GM12878 (cell line): Measurements from ENCODE around the gene MYO15B. TPM values are rescaled to one million over a fixed set of nuclear protein-coding genes. Genes with fewer than 3 reads are reported as not detected.
A peak's percentile ranks its signal among the peaks of the same experiment; 100 is the strongest.

Source experiments
- ATAC-seq: fragments of 200-7000 bp; cut with Tn5 transposase; 3 replicates; pipeline ENCODE4 v1.9.1; 2020; ENCODE audit warnings: mild to moderate bottlenecking, moderate library complexity
- BruUV-seq: library from RNA; stranded (reverse); fragments of 400-500 nt; replicated peaks from 2 replicates; lab custom pipeline; 2021; lab: Mats Ljungman, UMichigan
- CTCF ChIA-PET: fragments of 300-600 bp; sonication (Branson Sonifier 250); formaldehyde crosslinking; extraction: SDS; loops from one replicate; lab custom pipeline; 2021; ENCODE audit warnings: inconsistent platforms; lab: Yijun Ruan, JAX
- POLR2A ChIA-PET: fragments of 350-600 bp; formaldehyde crosslinking; extraction: SDS; loops from one replicate; lab custom pipeline; 2021; ENCODE audit warnings: inconsistent platforms; lab: Charles Lee
- RAD21 ChIA-PET: fragments of 300-600 bp; sonication (Branson Sonifier 250); formaldehyde crosslinking; loops from one replicate; lab custom pipeline; 2023; ENCODE audit warnings: antibody characterized with exemption; ENCODE audit not compliant: unreplicated experiment; lab: Charles Lee
- SMC1A ChIA-PET: fragments of 300-600 bp; sonication (Branson Sonifier 250); formaldehyde crosslinking; loops from one replicate; lab custom pipeline; 2023; ENCODE audit not compliant: unreplicated experiment, uncharacterized antibody; lab: Charles Lee
- DNase-seq: peaks from one replicate; pipeline ENCODE4 v3.0.0-alpha.2; 2011; ENCODE audit warnings: low read depth, low spot score
- FAIRE-seq: peaks from 3 replicates; lab custom pipeline; 2011; peaks lifted over from hg19 to GRCh38; lab: Jason Lieb, UNC
- H2AFZ ChIP-seq: 2 replicates; pipeline ENCODE4 v1.6.0; 2011; ENCODE audit warnings: low read depth, low read length, control low read depth; ENCODE audit not compliant: control insufficient read depth
- H3K27ac ChIP-seq: 2 replicates; pipeline ENCODE4 v1.5.1; 2011; ENCODE audit warnings: control low read depth; ENCODE audit not compliant: control insufficient read depth, insufficient read depth
- H3K27me3 ChIP-seq, 2 experiments: replicated peaks in 1 of 2; 2 replicates each; pipeline versions ENCODE4 v1.6.0 to v1.6.1; 2011; ENCODE audit warnings: low read length in 1 of 2; ENCODE audit not compliant: control insufficient read depth in 2 of 2, insufficient read depth in 2 of 2
- H3K36me3 ChIP-seq, 2 experiments: 2 replicates each; pipeline ENCODE4 v1.5.1; 2011; ENCODE audit warnings: low read length in 1 of 2; ENCODE audit not compliant: control insufficient read depth in 2 of 2, insufficient read depth in 2 of 2
- H3K4me1 ChIP-seq: 2 replicates; pipeline ENCODE4 v1.6.1; 2011; ENCODE audit warnings: mild to moderate bottlenecking, low read length, moderate library complexity, mixed read lengths; ENCODE audit not compliant: control insufficient read depth, insufficient read depth
- H3K4me2 ChIP-seq: 2 replicates; pipeline ENCODE4 v1.6.0; 2011; ENCODE audit warnings: control low read depth; ENCODE audit not compliant: control insufficient read depth, insufficient read depth
- H3K4me3 ChIP-seq: fragments of 200-600 bp; sonication (generic); 2 replicates; pipeline ENCODE4 v1.5.1; 2016
- H3K79me2 ChIP-seq: 2 replicates; pipeline ENCODE4 v1.6.0; 2011; ENCODE audit warnings: low read length; ENCODE audit not compliant: control insufficient read depth, insufficient read depth
- H3K9ac ChIP-seq: 2 replicates; pipeline ENCODE4 v1.8.0; 2011; ENCODE audit warnings: low read length, control low read depth, mixed read lengths; ENCODE audit not compliant: control insufficient read depth, insufficient read depth
- H3K9me3 ChIP-seq: replicated peaks from 3 replicates; pipeline ENCODE4 v1.5.1; 2011; ENCODE audit warnings: mild to moderate bottlenecking, low read length; ENCODE audit not compliant: control insufficient read depth, insufficient read depth
- H4K20me1 ChIP-seq: 2 replicates; pipeline ENCODE4 v1.6.0; 2011; ENCODE audit not compliant: control insufficient read depth, insufficient read depth
- GATAD2B ChIP-seq: fragments of 450-650 bp; conservative IDR thresholded peaks from 2 replicates; pipeline ENCODE4 v1.6.1; 2017; ENCODE audit warnings: low read depth, mild to moderate bottlenecking, moderate library complexity
- IKZF1 ChIP-seq: fragments of 450-650 bp; conservative IDR thresholded peaks from 2 replicates; pipeline ENCODE4 v1.6.1; 2017; ENCODE audit warnings: antibody characterized with exemption, mild to moderate bottlenecking
- POLR2A ChIP-seq: IDR thresholded peaks from 2 replicates; pipeline ENCODE4 v1.6.1; 2011; ENCODE audit warnings: low read depth, mild to moderate bottlenecking, low read length
- WGBS: methylation state at CpG from one replicate; pipeline ENCODE4 v1.1.6; 2016; ENCODE audit warnings: low lambda C conversion rate; ENCODE audit not compliant: insufficient replicate concordance, insufficient coverage; ENCODE audit errors: missing lambda C conversion rate; 5-methylcytosine and 5-hydroxymethylcytosine counted together
- in situ Hi-C: fragments of 300-500 bp; cut with MboI; formaldehyde crosslinking; loops from 9 replicates; pipeline ENCODE4 v1.14.3; 2018; ENCODE audit warnings: mixed read lengths
- intact Hi-C: fragments of 100-400 bp; cut with micrococcal nuclease; formaldehyde crosslinking; loops from one replicate; pipeline ENCODE4 v1.14.2; 2022; ENCODE audit not compliant: unreplicated experiment
- polyA plus RNA-seq, 11 experiments: library from polyadenylated mRNA; depleted of rRNA in 4 of 11; unstranded in 6 of 11; stranded (reverse) in 5 of 11; fragments of >200 nt; fragmentation: Nextera tagmentation in 4 of 11; fragmentation: Illumina TruSeq in 1 of 11; extraction: Ambion mirVana in 4 of 11; extraction: Trizol in 1 of 11; gene quantifications; 1 replicate in 1 of 11; 2 replicates in 10 of 11; pipeline versions ENCODE4 v1.2.1 to v1.2.3, GENCODE V29; 2011 to 2016; ENCODE audit warnings: inconsistent platforms in 2 of 11, missing spikeins in 2 of 11, low read depth in 1 of 11
- total RNA-seq, 4 experiments: library from RNA; depleted of rRNA in 3 of 4; stranded (reverse); fragments of >200 nt in 3 of 4; fragmentation: Illumina TruSeq in 1 of 4; extraction: Trizol in 1 of 4; gene quantifications; 2 replicates each; pipeline versions ENCODE4 v1.2.1 to v1.2.3, GENCODE V29; 2013 to 2021
- TF ChIP-seq, protein P1 (sequence below), 3 experiments: IDR thresholded peaks in 2 of 3; conservative IDR thresholded peaks in 1 of 3; 2 replicates each; pipeline ENCODE4 v1.5.1; 2011; ENCODE audit warnings: low read depth in 3 of 3, low read length in 3 of 3, mild to moderate bottlenecking in 3 of 3, control low read depth in 2 of 3, moderate library complexity in 2 of 3, inconsistent platforms in 1 of 3, mixed read lengths in 1 of 3; ENCODE audit not compliant: control insufficient read depth in 2 of 3, insufficient read depth in 1 of 3; ENCODE audit errors: extremely low read depth in 1 of 3

MYO15B gene
- total and polyA plus RNA-seq, 10 of the 15 experiments (the other 5 are each of a cell fraction or from before 2014, with no cell fraction given) = 0.67 to 15.4 (median 2.3) TPM; not detected in 1

DNA sequence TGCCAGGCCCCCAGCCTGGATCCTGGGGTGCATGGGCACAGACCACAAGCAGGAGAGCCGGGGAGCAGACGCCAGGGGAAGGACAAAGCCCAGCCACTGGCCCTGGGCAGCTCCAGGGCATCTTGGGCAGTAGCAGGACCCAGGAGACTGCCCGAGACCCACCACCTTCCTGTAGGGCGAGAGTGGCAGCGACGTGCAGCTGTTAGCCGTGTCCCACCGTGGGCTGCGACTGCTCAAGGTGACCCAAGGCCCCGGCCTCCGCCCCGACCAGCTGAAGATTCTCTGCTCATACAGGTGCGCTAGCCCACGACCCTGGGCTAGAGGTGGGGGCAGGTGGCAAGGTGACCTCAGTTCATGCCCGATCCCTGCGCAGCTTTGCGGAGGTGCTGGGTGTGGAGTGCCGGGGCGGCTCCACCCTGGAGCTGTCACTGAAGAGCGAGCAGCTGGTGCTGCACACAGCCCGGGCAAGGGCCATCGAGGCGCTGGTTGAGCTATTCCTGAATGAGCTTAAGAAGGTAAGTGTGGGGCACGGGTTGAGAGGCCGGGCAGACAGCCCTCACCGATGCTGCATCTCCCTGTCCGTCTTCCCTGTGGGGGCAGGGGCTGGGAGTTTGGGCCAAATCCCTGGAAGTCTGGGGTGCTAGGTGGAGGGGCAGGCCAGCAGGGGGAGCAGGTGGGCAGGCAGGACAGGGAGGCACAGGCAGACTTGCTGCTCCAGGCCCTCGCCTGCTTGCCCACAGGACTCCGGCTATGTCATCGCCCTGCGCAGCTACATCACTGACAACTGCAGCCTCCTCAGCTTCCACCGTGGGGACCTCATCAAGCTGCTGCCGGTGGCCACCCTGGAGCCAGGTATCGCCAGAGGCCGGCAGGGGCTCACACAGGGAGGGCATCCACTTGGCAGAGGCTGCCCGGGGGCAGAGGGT, 32.2 kb downstream of the MYO15B start:
- no peak for FAIRE-seq
- no peak for DNase-seq
- Histone ChIP-seq H4K20me1 (no peaks in the 10 kb centered on the region), H3K4me2 (no peak overlapping the region), H3K79me2 (no peaks in the 10 kb centered on the region), H2AFZ (no peak overlapping the region), H3K9ac (no peak overlapping the region), H3K36me3 (no peaks in the 10 kb centered on the region), H3K9me3 (no peaks in the 10 kb centered on the region), H3K4me1 (no peaks in the 10 kb centered on the region), H3K27ac (no peak overlapping the region), H3K27me3 (no peaks in the 10 kb centered on the region), H3K4me3 (no peak overlapping the region)
- 48% methylated on average over 36 of the region's 36 CpGs for WGBS
- intact Hi-C loops (no loop called here), in situ Hi-C loops (no loop called here)
- ATAC-seq = peak; percentile 68
- no TSS peak for BruUV-seq
- TF ChIP-seq, protein P1, sequence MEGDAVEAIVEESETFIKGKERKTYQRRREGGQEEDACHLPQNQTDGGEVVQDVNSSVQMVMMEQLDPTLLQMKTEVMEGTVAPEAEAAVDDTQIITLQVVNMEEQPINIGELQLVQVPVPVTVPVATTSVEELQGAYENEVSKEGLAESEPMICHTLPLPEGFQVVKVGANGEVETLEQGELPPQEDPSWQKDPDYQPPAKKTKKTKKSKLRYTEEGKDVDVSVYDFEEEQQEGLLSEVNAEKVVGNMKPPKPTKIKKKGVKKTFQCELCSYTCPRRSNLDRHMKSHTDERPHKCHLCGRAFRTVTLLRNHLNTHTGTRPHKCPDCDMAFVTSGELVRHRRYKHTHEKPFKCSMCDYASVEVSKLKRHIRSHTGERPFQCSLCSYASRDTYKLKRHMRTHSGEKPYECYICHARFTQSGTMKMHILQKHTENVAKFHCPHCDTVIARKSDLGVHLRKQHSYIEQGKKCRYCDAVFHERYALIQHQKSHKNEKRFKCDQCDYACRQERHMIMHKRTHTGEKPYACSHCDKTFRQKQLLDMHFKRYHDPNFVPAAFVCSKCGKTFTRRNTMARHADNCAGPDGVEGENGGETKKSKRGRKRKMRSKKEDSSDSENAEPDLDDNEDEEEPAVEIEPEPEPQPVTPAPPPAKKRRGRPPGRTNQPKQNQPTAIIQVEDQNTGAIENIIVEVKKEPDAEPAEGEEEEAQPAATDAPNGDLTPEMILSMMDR (IDR thresholded peaks at IDR 0.05 in 2 of 3, conservative IDR thresholded peaks at IDR 0.05 in 1 of 3; ENCODE audit: control insufficient read depth in 2 of 3, extremely low read depth in 1 of 3, insufficient read depth in 1 of 3, low read depth in 3 of 3, low read length in 3 of 3) = peak; percentile 33 to 71 (median 39)
- TF ChIP-seq GATAD2B = no peak
- TF ChIP-seq POLR2A = 0 out of 2 replicates have a peak, but pooled peaks have one; percentile 10
- no peak for TF ChIP-seq IKZF1
- ChIA-PET POLR2A (no interaction called here), RAD21 (interaction anchor here (1.0 to 1.8 kb wide), 4 partner anchors 13 to 131 kb away, joined by 3 to 7 read pairs (median 6); partner anchors contain the start of gene SMIM5), CTCF (interaction anchor here (0.6 to 3.5 kb wide), 10 partner anchors 9 to 137 kb away, joined by 3 to 43 read pairs (median 5); partner anchors contain the start of gene SMIM5), SMC1A (interaction anchor here (1.3 kb wide), 1 partner anchor 128 kb away, joined by 3 read pairs; no protein-coding TSS in a partner anchor)
